ENCODE measurements around the gene TPH2.

- TF ChIP-seq POLR2A (IDR thresholded peaks at IDR 0.05; ENCODE audit: low read length) (no peak), CEBPB (IDR thresholded peaks at IDR 0.05) (no peak), CTCF (IDR thresholded peaks at IDR 0.05) (no peak), REST (IDR thresholded peaks at IDR 0.05) (no peak), JUNB (IDR thresholded peaks at IDR 0.05) (no peak), JUN (IDR thresholded peaks at IDR 0.05) (no peak), CHD4 (IDR thresholded peaks at IDR 0.05; ENCODE audit: borderline replicate concordance) (no peak), MAX (IDR thresholded peaks at IDR 0.05) (no peak)
Observed at GRCh38 chr12:71970031-71970430, 31.4 kb downstream of the TPH2 start.
